Right atrium auricular region (tissue), 2 donors: Measurements from ENCODE around the gene UNC45A. TPM values are rescaled to one million over a fixed set of nuclear protein-coding genes. Genes with fewer than 3 reads are reported as not detected.

Experiments
- DNase-seq: peaks from one replicate; pipeline ENCODE4 v3.0.0-alpha.2; 2019; ENCODE audit warnings: low spot score
- H3K27ac ChIP-seq, 2 donors: fragments of 200-600 bp; sonication (generic); 1 replicate in 1 of 2; 2 replicates in 1 of 2; pipeline ENCODE4 v1.5.1; 2016 to 2019
- H3K27me3 ChIP-seq, 2 donors: fragments of 200-600 bp; sonication (generic); one replicate each; pipeline versions ENCODE4 v1.5.1 to v1.6.0; 2017 to 2019
- H3K36me3 ChIP-seq: fragments of 200-600 bp; sonication (generic); one replicate; pipeline ENCODE4 v1.5.1; 2016
- H3K4me1 ChIP-seq, 2 donors: fragments of 200-600 bp; sonication (generic); one replicate each; pipeline versions ENCODE4 v1.5.1 to v1.6.0; 2017 to 2019
- H3K4me3 ChIP-seq, 2 donors: fragments of 200-600 bp; sonication (generic); 1 replicate in 1 of 2; 2 replicates in 1 of 2; pipeline ENCODE4 v1.5.1; 2017 to 2019; ENCODE audit warnings: mild to moderate bottlenecking in 1 of 2, moderate library complexity in 1 of 2
- H3K9me3 ChIP-seq, 2 donors: fragments of 200-600 bp; sonication (generic); one replicate each; pipeline ENCODE4 v1.5.1; 2019
- total RNA-seq, 2 donors: library from RNA; depleted of rRNA; stranded (reverse); fragments of >200 nt; gene quantifications; one replicate each; pipeline ENCODE4 v1.1.0, GENCODE V29; 2016
- TF ChIP-seq, protein P1 (sequence below), 2 donors: fragments of 200-600 bp; sonication (generic); IDR thresholded peaks; one replicate each; pipeline ENCODE4 v1.5.1; 2019; ENCODE audit warnings: antibody characterized with exemption in 2 of 2

The UNC45A gene
- total RNA-seq, 2 donors from 2014 or later, result 17.4 to 19.0 TPM

DNA sequence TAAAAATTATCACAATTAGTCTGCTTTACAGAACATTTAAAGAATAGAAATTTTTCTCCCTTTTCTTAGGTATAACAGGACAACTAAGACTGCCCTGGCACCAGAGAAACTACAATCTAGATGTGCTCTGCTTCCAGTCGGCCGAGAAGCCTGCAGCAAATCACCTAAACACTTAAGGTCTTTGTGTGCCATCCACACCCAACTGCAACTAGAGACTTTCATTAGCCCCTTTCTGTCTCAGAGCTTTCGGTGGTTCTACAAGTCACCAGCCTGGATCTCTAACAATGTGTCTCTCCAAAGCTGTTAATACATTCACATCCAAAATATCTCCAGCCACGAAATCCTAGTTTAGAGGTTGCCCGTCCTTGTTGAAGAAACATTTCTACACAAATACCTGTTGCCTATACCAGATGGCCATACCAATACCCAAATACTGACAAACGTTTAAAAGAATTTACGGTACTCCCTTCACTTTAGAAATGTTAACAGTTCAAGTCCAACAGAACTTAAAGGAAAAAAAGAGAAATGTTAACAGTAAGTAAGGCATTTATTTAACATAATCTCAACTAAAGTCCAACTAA, 52.6 kb downstream of the UNC45A start:
- Histone ChIP-seq H3K27me3 (no peaks in the 10 kb centered on the region), H3K4me1 (no peaks in the 10 kb centered on the region), H3K27ac (no peak overlapping the region), H3K9me3 (no peaks in the 10 kb centered on the region), H3K36me3 (no peaks in the 10 kb centered on the region), H3K4me3 (no peak overlapping the region)
- TF ChIP-seq, protein P1, sequence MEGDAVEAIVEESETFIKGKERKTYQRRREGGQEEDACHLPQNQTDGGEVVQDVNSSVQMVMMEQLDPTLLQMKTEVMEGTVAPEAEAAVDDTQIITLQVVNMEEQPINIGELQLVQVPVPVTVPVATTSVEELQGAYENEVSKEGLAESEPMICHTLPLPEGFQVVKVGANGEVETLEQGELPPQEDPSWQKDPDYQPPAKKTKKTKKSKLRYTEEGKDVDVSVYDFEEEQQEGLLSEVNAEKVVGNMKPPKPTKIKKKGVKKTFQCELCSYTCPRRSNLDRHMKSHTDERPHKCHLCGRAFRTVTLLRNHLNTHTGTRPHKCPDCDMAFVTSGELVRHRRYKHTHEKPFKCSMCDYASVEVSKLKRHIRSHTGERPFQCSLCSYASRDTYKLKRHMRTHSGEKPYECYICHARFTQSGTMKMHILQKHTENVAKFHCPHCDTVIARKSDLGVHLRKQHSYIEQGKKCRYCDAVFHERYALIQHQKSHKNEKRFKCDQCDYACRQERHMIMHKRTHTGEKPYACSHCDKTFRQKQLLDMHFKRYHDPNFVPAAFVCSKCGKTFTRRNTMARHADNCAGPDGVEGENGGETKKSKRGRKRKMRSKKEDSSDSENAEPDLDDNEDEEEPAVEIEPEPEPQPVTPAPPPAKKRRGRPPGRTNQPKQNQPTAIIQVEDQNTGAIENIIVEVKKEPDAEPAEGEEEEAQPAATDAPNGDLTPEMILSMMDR (IDR thresholded peaks at IDR 0.05), result no peak
- no peak for DNase-seq

DNA sequence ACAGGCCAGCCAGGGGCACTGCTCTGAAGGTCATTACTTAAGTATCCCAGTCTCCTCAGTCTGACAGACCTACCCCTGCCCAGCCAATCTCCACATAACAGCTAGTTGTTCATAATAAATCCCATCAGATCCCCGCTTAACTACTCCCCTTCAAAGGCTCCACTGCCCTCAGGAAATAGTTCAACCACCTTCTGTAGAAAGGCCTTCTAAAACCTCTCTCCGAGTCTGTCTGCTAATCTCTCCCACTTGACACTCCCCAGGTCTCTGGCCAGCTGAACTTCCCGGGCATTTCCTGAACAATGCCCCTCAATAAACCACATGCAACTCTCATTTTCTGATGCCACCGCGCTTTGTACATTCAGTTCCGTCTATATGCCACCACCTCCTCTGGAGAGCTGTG, 53.2 kb downstream of the UNC45A start:
- Histone ChIP-seq H3K4me1 (peaks cover 0 to 1% of the 10 kb centered on the region in 2 donors), H3K27ac (no peak overlapping the region), H3K36me3 (no peaks in the 10 kb centered on the region), H3K9me3 (no peaks in the 10 kb centered on the region), H3K4me3 (no peak overlapping the region), H3K27me3 (no peaks in the 10 kb centered on the region)
- TF ChIP-seq, protein P1 (IDR thresholded peaks at IDR 0.05), result no peak
- no peak for DNase-seq

DNA sequence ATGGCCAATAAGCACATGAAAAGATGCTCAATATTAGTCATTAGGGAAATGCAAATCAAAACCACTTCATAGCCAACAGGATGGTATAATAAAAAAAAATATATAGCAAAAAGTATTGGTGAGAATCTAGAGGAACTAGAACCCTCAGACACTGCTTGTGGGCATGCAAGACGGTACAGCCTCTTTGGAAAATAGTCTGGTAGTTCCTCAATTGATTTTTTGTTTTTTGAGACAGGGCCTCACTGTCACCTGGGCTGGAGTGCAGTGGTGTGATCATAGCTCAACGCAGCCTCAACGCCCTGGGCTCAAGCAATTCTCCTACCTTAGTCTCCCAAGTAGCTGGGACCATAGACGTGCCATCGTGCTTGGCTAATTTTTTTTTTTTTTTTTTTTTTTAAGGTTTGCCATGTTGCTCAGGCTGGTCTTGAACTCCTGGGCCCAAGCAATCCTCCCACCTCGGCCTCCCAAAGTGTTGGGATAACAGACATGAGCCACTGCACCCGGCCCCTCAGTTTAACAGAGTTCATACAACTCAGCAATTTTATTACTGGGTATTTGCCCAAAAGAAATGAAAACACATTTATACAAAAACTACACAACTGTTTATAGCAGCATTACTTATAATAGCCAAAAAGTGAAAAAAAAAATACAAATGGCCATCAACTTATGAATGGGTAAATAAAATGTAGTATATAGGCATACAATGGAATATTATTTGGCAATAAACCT, 54.1 kb downstream of the UNC45A start:
- Histone ChIP-seq H3K4me3 (no peak overlapping the region), H3K27me3 (no peaks in the 10 kb centered on the region), H3K27ac (no peak overlapping the region), H3K9me3 (no peaks in the 10 kb centered on the region), H3K4me1 (peaks cover 0 to 8% of the 10 kb centered on the region in 2 donors), H3K36me3 (no peaks in the 10 kb centered on the region)
- TF ChIP-seq, protein P1 (IDR thresholded peaks at IDR 0.05), result no peak
- DNase-seq, result no peak

DNA sequence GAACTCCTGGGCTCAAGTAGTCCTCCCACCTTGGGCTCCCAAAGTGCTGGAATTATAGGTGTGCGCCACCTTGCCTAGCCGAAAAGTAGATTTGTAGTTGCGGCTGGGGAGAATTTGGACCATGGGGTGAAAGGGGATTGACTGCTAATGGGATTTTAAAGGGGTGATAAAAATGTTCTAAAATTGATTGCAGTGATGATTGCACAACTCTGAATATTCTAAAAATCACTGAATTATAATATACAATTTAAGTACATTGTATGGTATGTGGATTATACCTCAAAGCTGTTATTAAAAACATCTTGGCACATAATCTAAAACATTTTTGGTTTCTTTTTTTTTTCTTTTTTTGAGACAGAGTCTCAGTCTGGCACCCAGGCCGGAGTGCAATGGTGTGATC, 55.4 kb downstream of the UNC45A start:
- no peaks in the 10 kb centered on the region for H3K9me3 ChIP-seq

DNA sequence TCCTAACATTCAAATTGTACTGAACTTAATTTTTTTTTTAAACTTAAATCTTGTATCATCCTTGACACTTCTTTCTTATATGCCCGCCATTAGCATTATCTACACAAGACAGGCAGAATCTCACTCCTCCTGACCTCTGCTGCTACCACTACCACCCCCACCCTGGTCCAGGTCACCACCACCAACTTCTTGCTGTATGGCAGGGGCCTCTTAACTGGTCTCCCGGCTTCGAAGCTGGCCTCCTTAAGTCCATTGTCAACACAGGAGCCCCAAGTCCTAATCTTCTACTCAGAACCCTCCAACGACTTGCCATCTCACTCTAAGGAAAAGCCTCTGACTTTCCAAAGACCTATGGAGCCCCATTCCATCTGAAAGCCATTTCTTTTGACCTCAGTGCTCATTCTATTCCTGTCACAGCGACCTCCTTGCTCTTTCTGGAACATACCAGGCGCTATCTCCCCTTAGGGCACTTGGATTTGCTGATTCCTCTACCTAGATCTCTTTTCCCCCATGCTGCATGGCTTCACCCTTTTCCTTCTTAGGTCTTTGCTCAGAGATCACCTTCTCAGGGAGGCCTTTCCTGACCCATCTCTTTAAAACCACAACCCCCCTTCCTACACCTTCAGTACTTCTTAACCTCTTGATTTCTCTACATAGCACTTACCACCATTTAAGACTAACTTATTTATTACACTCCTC, 56.7 kb downstream of the UNC45A start:
- TF ChIP-seq, protein P1 (IDR thresholded peaks at IDR 0.05), result no peak
- H3K27me3 ChIP-seq, result no peaks in the 10 kb centered on the region

More for the DNA sequence above, 55.4 kb downstream of the UNC45A start:
- no peak for DNase-seq
- H3K4me3 ChIP-seq, result no peak overlapping the region
- H3K36me3 ChIP-seq, result no peaks in the 10 kb centered on the region
- no peak overlapping the region for H3K27ac ChIP-seq
- TF ChIP-seq, protein P1 (IDR thresholded peaks at IDR 0.05), result no peak
- H3K27me3 ChIP-seq, result no peaks in the 10 kb centered on the region
- peaks cover 0 to 8% of the 10 kb centered on the region in 2 donors for H3K4me1 ChIP-seq

More for the DNA sequence above, 56.7 kb downstream of the UNC45A start:
- Histone ChIP-seq H3K4me1 (peaks cover 0 to 8% of the 10 kb centered on the region in 2 donors), H3K27ac (no peak overlapping the region), H3K36me3 (no peaks in the 10 kb centered on the region), H3K9me3 (no peaks in the 10 kb centered on the region), H3K4me3 (no peak overlapping the region)
- no peak for DNase-seq
